Activated CD4-positive, alpha-beta T cell treated with anti-CD3 and anti-CD28 coated beads, Interleukin-2, amount 50 U/mL, for 48 hours (primary cell): Measurements from ENCODE around the gene CPN2.

Experiments
- DNase-seq, 2 experiments: peaks; one replicate each; pipeline ENCODE4 v3.0.0-alpha.2; 2020

The CPN2 gene, protein sequence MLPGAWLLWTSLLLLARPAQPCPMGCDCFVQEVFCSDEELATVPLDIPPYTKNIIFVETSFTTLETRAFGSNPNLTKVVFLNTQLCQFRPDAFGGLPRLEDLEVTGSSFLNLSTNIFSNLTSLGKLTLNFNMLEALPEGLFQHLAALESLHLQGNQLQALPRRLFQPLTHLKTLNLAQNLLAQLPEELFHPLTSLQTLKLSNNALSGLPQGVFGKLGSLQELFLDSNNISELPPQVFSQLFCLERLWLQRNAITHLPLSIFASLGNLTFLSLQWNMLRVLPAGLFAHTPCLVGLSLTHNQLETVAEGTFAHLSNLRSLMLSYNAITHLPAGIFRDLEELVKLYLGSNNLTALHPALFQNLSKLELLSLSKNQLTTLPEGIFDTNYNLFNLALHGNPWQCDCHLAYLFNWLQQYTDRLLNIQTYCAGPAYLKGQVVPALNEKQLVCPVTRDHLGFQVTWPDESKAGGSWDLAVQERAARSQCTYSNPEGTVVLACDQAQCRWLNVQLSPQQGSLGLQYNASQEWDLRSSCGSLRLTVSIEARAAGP

DNA sequence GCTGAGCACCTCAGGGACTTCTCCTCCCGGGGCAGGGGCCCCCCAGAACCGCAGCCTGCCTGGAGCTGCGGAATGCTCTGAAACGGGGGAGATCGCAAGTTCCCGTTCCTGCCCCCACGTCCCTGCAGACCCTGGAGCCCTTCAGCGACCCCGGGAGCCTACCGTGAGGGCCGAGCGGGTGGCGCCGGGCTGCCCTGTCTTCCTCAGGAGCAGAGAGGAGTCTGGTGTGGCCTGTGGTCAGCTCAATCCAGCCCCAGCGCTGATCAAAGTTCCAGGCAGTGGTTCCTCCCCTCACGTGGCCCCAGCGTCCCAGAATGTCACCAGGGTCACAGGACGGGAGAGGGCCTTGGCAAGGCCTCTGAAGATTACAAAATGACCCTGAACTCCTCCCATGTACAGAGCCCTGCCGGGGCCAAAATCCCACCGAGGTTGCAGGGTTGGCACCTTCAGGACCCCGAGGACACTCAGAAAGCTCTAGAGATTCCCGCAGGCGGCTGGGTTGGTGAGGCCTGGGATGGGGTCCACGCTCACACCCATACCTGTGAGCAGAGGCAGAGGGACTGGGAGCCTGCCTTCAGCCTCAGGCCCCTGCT lies at the start of gene CPN2:
TSS of gene CPN2 (minus strand) at position 249 of the 593 bp plus-strand sequence. CDS start 8,626 bp downstream, outside the sequence.
- no peak for DNase-seq

DNA sequence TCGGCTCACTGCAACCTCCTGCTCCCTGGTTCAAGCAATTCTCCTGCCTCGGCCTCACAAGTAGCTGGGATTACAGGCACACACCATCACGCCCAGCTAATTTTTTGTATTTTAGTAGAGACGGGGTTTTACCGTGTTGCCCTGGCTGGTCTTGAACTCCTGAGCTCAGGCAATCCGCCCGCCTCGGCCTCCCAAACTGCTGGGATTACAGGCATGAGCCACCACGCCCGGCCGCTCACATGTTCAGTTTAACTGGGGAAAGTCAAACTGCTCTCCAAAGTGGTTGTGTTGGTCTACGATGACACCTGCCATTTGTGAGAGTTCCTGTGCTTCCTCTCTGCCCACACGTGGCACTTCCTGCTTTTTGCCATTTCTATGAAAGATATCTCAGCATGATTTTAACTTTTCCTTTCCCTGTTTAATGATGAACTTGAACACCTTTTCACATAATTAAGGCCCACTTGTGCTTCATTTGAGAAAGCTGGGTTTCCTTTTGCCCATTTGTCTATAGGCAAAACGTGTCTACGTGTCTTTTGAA lies 48.8 kb upstream of the CPN2 start:
- no peak for DNase-seq

DNA sequence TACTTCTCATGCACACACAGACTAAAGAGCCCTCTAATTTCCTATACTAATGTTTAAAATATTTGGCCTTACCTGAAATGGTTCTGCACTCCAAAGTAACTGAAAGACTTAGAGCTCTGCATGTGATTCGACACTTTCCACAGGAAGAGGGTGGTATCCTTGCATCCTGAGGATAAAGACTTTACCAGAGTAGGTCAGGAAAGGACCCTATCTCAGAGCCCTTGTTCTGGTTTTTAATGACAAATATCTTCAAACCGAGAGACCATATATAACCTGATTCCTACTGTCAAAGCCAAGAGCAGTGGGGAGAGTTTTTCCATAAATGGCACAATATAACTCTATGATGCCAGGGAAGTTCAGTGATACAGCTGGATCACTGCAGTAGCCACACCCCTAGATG lies 48.0 kb upstream of the CPN2 start, which contains the start of gene GP5:
TSS of gene GP5 (minus strand) at position 101 of the 400 bp plus-strand sequence. CDS start 984 bp downstream, outside the sequence.
- DNase-seq = no peak

DNA sequence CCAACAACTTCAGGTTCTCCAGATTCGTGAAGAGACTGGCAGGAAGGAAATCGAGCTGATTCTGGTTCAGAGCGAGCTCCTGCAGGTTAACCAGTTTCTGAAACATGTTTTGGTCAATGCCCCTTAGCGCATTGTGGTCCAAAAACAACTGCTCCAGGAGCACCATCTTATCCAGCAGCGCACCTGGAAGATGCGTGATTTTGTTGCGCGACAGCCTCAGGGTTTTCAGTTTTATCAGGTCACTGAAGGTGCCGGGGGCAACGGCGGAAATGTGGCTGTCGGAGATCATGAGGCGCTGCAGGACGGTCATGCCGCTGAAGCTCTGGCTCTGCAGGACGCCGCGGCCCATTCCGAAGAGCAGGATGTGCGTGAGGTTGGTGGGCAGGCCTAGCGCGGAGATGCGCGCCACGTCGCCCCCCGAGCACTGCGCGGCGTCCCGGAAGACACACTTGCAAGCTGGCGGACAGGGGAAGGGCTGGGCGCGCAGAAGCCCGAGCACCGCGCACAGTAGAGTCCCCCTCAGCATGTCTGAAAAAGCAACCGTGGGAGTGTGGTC lies 46.7 kb upstream of the CPN2 start:
- peak; percentile 16 to 32 for DNase-seq

DNA sequence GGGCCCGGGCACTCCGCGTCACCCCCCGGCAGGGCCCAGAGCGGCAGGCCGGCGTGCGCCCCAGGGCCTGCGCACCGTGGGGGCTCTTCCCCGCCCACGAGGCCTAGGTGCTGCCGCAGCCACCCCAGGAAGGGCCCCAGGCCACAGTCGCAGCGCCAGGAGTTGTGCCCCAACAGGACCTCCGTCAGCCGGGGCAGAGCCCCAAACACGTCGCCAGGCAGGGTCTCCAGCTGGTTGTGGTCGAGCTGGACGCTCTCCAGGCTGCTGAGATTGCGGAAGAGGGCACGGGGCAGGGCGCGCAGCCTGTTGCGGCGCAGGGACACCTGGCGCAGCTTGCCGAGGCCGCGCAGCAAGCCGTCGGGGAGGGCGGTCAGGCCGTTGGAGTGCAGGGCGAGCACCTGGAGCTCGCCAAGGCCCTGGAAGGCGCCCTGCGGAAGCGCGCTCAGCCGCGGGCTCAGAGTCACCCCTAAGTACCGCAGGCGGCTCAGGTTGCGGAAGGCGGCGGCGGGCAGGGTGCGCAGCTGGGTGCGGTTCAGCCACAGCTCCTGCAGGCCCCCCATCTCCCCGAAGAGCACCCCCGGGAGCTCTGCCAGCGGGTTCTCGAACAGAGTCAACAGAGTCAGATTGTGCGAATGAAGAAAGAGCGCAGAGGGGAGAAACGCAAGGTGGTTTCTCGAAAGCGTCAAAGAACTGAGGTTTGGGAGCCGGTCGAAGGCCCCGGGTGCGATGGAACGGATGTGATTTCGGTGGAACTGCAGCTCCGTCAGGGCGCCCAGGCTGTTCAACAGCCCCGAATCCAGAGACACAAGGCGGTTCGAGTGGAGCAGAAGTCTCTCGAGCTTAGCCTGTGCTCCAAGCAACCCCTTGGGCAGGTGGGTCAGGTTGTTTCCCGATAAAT lies 46.0 kb upstream of the CPN2 start:
- peak; percentile 36 to 43 for DNase-seq

DNA sequence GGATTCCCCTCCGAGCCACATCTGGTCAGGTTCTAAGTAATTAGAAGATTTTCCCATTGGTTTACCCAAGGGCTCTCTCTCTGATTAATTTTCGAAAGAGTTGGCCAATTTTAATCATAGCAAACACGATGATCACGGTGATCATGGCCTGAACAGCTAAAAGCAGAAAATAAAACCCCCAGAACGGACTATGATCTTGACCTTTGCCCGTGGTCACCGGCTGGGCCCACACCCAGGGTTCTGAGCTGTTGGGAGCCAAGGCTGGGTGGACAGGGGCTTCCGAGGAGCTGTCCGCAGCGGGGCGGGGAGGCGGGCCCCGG lies 45.4 kb upstream of the CPN2 start:
- peak in 1 of 2 experiments; percentile 8 for DNase-seq

DNA sequence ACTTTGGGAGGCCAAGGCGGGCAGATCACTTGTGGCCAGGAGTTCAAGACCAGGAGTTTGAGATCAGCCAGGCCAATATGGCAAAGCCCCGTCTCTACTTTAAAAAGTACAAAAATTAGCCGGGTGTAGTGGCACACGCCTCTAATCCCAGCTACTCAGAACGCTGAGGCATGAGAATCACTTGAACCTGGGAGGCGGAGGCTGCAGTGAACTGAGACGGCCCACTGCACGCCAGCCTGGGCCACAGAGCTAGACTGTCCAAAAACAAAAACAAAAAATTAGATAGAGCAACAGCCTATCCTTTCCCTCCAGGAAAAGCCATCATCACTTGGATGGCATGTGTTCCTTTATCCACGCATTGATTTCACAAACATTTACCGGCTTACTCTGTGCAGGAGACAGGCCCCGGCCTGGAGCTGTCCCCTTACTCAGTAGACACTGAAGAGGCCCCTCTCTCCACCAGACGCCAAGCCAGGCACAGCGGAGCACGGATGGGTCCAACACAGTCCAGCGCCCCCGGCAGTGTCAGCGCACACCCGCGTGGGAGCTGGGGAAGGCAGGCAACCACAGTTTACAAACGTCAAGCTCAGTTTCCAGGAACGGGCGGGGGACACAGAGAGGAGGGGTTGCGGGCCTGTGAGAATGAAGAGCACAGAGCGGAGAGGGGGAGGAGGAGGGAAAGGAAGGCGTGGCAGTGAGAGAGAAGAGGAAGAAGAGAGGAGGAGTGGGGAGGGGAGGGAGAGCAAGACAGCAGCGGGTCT lies 44.8 kb upstream of the CPN2 start:
- peak; percentile 56 to 66 for DNase-seq

DNA sequence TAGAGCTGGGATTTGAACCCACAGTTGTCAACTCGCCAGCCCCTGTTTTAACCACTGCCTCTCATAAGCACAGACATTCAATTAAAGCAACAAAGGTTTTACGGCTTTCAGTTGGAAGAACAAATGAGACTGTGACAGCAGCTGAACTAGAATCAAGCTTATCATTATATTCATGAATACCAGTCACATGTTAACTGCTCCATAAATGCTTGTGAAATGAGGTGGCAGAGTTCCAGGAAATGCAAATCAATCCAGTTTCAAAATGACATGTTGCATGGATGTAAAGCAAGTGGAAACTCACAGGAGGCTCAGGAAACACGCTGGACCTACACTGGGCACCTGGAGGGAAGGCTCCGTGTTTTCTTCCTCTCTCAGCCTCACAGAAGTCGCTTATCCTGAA lies 44.1 kb upstream of the CPN2 start:
- peak in 1 of 2 experiments; percentile 11 for DNase-seq

DNA sequence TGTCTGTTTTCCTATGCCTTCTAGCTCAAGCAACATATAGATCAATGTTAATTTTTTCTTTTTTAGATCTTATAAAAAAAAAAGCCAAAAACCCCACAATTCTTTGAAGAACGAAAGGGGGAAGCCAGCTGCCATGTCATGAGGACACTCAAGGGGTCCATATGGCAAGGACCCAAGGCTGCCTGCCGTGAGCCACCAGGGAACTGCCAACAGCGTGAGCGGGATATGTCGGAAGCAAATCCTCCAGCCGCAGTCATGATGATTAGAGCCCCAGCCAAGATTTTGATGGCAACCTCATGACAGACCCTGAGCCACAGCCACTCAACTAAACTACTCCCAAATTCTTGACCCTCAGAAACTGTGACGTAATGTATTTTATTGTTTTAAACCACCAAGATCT lies 41.4 kb upstream of the CPN2 start:
- no peak for DNase-seq

DNA sequence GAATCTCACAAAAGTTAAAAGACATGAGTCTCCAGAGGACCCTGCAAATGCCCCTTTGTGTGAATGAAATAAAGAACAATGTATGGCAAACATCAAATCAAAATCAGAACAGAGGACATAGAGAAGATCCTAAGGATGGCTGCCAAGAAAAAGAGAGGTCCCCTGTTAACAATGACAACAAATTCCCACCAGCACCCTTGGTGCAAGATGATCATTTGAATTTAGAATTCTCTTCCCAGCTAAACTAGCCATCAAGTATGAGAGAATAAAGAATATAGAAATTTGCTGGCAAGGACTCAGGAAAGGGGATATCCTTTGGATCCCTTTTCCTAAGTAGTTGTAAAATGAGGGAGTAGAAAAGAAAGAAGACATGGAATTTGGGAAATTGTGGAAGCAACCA lies 39.7 kb upstream of the CPN2 start:
- no peak for DNase-seq

DNA sequence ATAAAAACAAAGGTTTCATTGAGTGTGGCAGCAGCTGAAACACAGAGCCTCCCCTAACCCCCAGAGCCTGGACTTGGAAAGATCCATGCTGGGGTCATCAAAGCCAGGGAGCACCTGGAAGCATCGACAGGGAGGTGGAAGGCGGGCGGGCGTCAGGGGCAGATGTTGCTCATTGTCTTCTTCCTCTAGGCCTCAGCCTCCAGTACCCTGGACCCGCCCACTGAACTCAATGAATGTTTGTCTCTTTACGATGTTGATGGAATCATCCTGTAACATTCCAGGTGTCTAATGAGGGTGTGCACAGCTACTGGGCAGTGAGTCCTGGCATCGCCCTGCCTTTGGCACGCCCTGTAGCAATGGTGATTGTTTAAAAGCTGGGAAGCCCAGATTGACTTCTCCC lies 38.1 kb upstream of the CPN2 start:
- DNase-seq = no peak

DNA sequence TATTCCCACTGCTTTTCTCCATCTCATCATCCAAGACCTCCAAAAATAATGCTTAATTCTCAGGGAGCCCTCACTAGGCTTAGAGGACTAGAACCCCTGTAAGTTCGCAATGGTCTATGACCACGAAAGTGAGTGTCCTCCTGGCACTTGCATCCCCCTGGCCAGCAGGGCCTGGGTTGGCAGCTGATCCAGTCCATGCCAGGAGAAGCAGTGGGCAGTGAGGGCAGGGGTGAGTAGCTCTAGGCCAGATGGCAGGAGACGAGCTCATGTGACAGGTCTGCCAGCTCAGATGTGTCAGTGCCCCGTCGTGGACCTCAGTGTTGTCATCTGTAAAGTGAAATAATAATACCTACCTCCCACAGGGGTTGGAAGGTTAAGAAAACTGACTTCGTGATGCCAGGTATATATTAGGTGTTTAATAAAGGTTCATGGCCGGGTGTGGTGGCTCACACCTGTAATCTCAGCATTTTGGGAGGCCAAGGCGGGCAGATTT lies 36.8 kb upstream of the CPN2 start:
- no peak for DNase-seq

DNA sequence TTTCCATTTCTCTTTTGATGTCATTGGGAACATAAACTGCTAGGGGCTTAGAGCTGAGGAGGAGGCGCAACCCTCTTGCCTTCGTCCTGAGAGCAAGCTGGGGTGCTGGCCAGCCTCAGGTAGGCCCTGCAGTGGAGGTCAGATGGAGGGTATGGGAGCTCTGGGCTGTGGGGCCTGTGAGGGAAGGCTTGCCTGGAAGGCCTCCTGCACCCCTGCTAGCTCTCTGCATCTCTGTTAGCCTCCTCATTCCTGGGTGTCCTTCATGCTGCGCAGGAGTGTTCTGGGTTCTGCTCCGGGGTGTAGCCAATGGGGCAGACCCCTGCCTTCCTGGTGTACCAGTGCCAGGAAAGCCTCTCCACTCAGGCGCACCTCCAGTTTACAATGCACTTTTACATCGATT lies 36.1 kb upstream of the CPN2 start:
- no peak for DNase-seq

DNA sequence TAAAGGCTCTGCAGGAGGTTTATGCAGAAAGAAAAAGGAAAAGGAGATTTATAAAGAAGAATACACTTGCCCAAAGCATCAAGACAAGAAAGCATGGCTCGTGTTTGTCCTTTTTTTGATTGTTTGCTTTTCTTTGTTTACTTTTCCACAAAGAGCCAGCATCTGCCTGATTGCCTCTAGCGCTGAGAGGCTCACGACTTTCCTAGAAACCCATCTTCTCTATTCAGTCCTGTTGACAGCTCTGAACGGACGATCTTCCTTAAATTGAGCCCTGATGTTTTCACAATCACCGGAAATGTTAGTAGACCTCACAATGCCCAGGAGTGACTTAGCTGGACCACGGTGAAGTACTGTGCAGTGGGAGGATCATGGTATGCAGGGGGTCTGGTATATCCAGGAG lies 35.5 kb upstream of the CPN2 start:
- no peak for DNase-seq

DNA sequence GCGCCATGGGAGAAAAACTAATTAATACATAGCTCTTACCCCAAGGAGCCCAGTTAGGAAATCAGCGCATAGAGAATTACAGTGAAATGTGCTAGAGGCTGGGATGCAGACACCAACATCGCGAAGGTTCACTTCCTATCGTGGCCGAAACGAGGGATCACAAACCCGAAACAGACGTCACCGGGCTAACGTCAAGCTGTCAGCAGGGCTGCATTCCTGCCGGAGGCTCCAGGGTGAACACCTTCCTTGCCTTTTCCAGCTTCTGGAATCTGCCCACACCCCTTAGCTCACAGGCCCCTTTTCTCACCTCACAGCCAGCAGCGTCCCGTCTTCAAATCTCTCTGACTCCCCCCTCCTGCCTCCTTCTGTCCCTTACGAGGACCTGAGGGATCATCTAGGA lies 34.9 kb upstream of the CPN2 start:
- no peak for DNase-seq

DNA sequence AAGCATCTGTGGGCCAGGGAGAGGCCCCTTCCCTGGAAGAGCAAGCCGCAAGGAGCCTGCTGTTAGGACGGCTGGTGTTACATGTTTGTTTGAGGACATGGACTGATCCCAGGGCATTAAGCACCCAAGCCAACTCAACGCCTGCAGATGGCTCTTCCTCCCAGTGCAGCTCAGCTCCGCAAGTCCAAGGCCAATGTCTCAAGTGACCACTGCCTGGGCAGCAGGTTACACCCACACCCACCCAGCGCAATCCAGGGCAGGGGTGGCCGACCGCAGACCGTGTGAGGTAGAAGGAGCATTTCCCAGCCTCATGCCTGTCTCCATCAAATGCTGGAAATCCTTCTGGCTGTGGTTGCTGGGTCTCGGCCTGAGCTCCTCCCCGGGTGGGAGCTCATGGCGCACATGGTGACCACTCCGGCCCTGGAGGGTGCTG lies 33.5 kb upstream of the CPN2 start:
- no peak for DNase-seq

DNA sequence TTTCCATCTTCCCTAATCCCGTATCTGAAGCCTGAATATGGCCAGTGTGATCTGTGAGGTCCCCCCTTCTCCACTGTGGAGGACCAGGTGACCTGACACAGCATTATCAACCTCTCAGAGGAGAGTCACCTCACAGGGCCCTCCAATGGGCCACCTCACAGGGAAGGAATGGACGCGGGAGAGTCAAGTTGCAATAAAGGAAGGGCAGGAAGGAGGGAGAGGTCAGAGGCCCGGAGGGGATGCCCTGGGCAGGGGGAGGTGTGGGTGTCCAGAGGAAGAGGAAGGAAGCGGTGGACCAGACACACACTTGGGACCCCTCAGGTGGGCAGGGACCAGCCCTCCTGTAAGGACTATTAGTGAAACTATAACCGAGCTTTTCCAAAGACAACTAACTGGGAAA lies 33.0 kb upstream of the CPN2 start:
- no peak for DNase-seq

DNA sequence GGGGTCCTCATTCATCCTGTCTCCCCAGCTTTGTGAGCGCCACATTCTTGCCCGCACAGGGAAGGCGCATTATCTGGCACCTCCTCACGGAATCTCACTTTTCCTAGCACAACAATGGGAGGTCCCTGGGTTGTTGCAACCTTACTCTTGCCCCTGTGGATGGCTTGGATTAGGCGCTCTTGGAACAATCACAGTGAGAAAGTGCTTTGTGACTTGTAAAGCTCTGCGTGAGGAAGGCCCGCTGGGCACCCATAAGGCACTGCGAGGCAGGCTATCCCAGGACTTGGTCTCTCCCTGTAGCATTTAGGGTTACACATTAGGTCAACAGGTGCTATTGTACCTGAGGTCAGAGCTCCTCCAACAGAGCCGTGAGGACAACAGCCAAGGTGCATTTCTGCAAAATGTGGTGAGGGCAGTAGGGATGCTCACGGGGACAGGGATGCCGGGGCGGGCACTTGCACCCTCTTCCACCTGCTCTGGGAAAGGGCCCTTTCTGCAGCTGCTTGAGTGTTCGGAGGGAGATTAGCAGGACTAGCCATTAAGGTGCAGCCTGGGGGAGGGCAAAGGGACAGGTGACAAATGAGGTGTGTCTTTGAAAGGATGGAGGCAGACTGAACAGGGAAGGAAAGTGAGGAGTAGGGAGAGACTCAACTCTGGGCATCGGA lies 32.3 kb upstream of the CPN2 start:
- no peak for DNase-seq

DNA sequence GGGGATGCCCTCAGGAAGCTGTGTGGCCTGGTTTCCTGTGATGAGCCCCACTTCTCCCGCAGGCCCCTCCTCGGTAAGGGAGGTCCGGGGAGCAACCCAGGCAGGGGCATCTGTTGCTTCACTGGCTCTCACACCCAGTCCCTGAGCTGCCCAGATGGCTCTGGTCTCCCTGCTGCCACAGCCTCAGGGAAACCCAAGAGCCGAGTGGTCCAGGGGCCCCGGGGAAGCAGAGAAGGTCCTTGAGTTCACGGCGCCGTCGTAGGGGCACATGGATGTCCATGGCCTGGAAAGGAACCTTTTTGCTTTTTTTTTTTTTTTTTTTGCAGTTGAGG lies 31.7 kb upstream of the CPN2 start:
- no peak for DNase-seq

DNA sequence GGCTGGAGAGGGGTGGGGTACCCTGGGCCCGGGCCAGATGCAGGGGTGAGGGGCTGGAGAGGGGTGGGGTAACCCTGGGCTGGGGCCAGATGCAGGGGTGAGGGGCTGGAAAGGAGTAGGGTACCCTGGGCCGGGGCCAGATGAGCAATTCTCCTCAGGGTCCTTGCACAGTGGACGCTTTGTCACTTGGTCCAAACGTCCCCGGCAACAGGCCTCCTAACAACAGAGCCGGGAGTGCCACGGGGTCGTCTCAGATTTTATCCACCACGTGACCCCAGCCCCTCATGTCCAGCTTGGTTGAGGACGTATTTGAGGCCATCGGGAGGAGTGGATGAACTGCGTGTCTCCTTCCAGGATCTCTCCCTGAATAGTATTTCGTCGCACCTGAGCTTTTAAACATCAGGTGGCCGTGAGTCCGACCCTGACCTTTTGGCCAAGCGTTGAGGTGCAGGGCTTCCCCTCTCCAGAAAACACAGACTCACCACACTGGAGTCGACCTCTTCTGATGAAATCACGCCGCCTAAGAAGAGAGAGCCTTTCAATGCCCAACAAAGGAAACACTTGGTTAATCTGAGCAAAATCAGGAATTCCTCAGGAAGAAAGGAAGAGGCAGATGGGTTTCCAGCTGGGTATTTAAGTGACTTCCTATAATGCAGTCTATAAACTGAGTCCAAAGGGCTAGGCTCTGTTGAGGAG lies 31.2 kb upstream of the CPN2 start:
- no peak for DNase-seq

DNA sequence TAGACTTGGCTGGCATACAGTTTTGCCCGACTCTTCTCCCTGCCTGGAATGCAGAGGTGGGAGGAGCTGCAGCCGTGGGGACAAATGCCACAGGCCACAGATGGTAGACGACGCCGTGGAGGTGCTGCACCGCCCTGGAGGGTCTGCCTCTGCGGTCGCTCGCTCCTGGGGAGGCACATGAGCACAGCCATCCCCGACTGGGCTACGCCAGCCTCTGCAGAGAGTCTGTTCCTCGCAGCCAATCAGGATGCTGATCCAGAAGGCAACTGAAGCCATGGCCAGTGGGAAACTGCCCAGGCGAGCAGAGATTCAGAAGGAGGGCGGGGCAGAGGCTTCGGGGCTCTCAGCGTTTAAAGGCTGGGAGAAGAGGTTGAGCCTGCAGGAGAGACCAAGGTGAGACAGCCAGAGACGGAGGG lies 30.3 kb upstream of the CPN2 start:
- no peak for DNase-seq
